Small intestine (tissue), 16 donors: ENCODE data around the gene GNAI1. TPM values are rescaled to one million over a fixed set of nuclear protein-coding genes. Genes with fewer than 3 reads are reported as not detected.

ENCODE experiments used
- DNase-seq, 2 donors: peaks; one replicate each; pipeline versions ENCODE4 v3.0.0 to v3.0.0-alpha.2; 2013
- FAIRE-seq: peaks from 2 replicates; lab custom pipeline; 2012; peaks lifted over from hg19 to GRCh38; lab: Jason Lieb, UNC
- H3K27ac ChIP-seq, 3 donors: one replicate each; pipeline ENCODE4 v1.5.1; 2013; ENCODE audit warnings: low read length in 2 of 3, mild to moderate bottlenecking in 2 of 3, control low read depth in 1 of 3, inconsistent platforms in 1 of 3, low read depth in 1 of 3, moderate library complexity in 1 of 3
- H3K27me3 ChIP-seq, 3 donors: one replicate each; pipeline ENCODE4 v1.6.1; 2013; ENCODE audit warnings: low read length in 3 of 3, inconsistent platforms in 1 of 3; ENCODE audit not compliant: control insufficient read depth in 3 of 3, insufficient read depth in 3 of 3
- H3K36me3 ChIP-seq, 3 donors: one replicate each; pipeline ENCODE4 v1.6.1; 2013; ENCODE audit warnings: low read length in 3 of 3, inconsistent platforms in 1 of 3, low read depth in 1 of 3, mild to moderate bottlenecking in 1 of 3, moderate library complexity in 1 of 3; ENCODE audit not compliant: control insufficient read depth in 3 of 3, insufficient read depth in 2 of 3
- H3K4me1 ChIP-seq, 3 donors: one replicate each; pipeline ENCODE4 v1.6.1; 2013; ENCODE audit warnings: low read length in 2 of 3, inconsistent platforms in 1 of 3, low read depth in 1 of 3, mild to moderate bottlenecking in 1 of 3, moderate library complexity in 1 of 3; ENCODE audit not compliant: control insufficient read depth in 3 of 3, insufficient read depth in 2 of 3
- H3K4me3 ChIP-seq, 3 donors: one replicate each; pipeline ENCODE4 v1.5.1; 2013; ENCODE audit warnings: low read length in 3 of 3, control low read depth in 1 of 3, inconsistent platforms in 1 of 3, low read depth in 1 of 3, mild to moderate bottlenecking in 1 of 3, moderate library complexity in 1 of 3
- H3K9me3 ChIP-seq, 2 donors: one replicate each; pipeline ENCODE4 v1.6.1; 2013; ENCODE audit warnings: low read depth in 1 of 2, low read length in 1 of 2; ENCODE audit not compliant: control insufficient read depth in 2 of 2, insufficient read depth in 1 of 2
- WGBS, 3 donors: extraction: QIAGEN DNeasy Blood & Tissue Kit; methylation state at CpG; one replicate each; pipeline ENCODE4 v1.1.7; 2013; 5-methylcytosine and 5-hydroxymethylcytosine counted together
- long read RNA-seq, 10 donors: transcript quantifications; one replicate each; lab custom pipeline, GENCODE V29; 2026
- polyA plus RNA-seq, 4 donors: library from polyadenylated mRNA; stranded (reverse) in 3 of 4; unstranded in 1 of 4; fragments of 200-250 nt in 3 of 4; fragments of 120-200 nt in 1 of 4; gene quantifications; one replicate each; pipeline versions ENCODE4 v1.2.1 to v1.2.3, GENCODE V29; 2013
- donor health status: healthy with polysubstance abuse.
- donor health status: control.
- donor health status: control.
- donor health status: Bipolar disorder and iron deficiency.
- donor health status: healthy.

Gene GNAI1
- polyA plus RNA-seq = 10 to 100 TPM in 2 of 4 donors, 1 to 10 TPM in 2; 6.7 to 19.0 (median 8.6) TPM
- long read RNA-seq, donor 1, full-length matches to known transcripts = 15 of 15 reads
- long read RNA-seq, donor 1, partial matches to known transcripts = 0 of 15 reads
- long read RNA-seq, donor 1, other reads (novel, unspliced or antisense) = 0 of 15 reads
- long read RNA-seq, donor 2, full-length matches to known transcripts = 6 of 12 reads
- long read RNA-seq, donor 2, partial matches to known transcripts = 6 of 12 reads
- long read RNA-seq, donor 2, other reads (novel, unspliced or antisense) = 0 of 12 reads
- long read RNA-seq, donor 3, full-length matches to known transcripts = 9 of 27 reads
- long read RNA-seq, donor 3, partial matches to known transcripts = 18 of 27 reads
- long read RNA-seq, donor 3, other reads (novel, unspliced or antisense) = 0 of 27 reads
- long read RNA-seq, donor 4, full-length matches to known transcripts = 2 of 2 reads
- long read RNA-seq, donor 4, partial matches to known transcripts = 0 of 2 reads
- long read RNA-seq, donor 4, other reads (novel, unspliced or antisense) = 0 of 2 reads
- long read RNA-seq, donor 5 = 0 reads
- long read RNA-seq, donor 6, full-length matches to known transcripts = 6 of 6 reads
- long read RNA-seq, donor 6, partial matches to known transcripts = 0 of 6 reads
- long read RNA-seq, donor 6, other reads (novel, unspliced or antisense) = 0 of 6 reads
- long read RNA-seq, donor 7, full-length matches to known transcripts = 25 of 37 reads
- long read RNA-seq, donor 7, partial matches to known transcripts = 12 of 37 reads
- long read RNA-seq, donor 7, other reads (novel, unspliced or antisense) = 0 of 37 reads
- long read RNA-seq, donor 8, full-length matches to known transcripts = 2 of 2 reads
- long read RNA-seq, donor 8, partial matches to known transcripts = 0 of 2 reads
- long read RNA-seq, donor 8, other reads (novel, unspliced or antisense) = 0 of 2 reads
- long read RNA-seq, donor 9, full-length matches to known transcripts = 1 of 1 reads
- long read RNA-seq, donor 9, partial matches to known transcripts = 0 of 1 reads
- long read RNA-seq, donor 9, other reads (novel, unspliced or antisense) = 0 of 1 reads
- long read RNA-seq, donor 10, full-length matches to known transcripts = 15 of 15 reads
- long read RNA-seq, donor 10, partial matches to known transcripts = 0 of 15 reads
- long read RNA-seq, donor 10, other reads (novel, unspliced or antisense) = 0 of 15 reads

DNA sequence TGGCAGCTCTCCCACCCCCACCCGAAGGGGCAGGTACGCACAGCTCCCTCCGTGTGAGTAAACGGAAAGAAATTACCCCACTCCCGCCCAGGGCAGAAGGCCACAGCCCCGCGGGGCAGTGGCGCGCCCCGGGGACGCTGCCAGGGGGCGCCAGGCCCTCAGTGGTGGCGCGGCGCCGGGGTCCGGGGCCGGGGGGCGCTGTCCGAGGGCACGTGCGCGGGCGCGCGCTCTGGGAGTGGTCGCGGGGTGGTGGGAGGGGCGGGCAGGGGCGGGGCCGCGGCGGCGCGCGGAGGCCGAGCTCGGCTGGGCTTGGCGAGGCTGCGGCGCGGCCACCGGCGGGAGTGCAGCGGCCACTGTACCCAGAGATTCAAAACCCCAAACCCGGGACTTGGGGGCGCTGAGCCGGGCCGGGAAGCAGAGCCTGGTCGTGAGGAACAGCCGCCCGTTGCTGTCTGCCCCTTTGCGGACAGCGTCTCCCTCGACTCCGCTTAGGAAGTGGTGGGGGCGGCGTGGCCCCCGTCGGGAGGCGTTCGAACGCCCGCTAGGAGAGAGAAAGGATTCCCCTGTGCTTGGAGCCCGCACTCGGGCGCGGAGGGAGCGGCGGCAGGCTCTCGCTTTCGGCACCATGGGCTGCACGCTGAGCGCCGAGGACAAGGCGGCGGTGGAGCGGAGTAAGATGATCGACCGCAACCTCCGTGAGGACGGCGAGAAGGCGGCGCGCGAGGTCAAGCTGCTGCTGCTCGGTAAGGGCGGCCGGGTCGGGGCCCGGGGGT is at the start of gene GNAI1:
Gene GNAI1, plus strand, starts transcription at position 296 of the 773 bp plus-strand sequence. Its CDS starts 330 bp downstream, at position 626.
- FAIRE-seq = no peak
- Histone ChIP-seq H3K27me3 (no peaks in the 10 kb centered on the region), H3K9me3 (no peaks in the 10 kb centered on the region), H3K4me3 (peak within 1 kb of the TSS; percentile 74 to 93 (median 93)), H3K27ac (peak within 1 kb of the TSS; percentile 67 to 86 (median 83)), H3K4me1 (peaks cover 0 to 11% (median 0%) of the 10 kb centered on the region in 3 donors), H3K36me3 (no peaks in the 10 kb centered on the region)
- WGBS, 3 donors = 0 to 2% (median 1%) methylated on average over 50 to 92 of the region's 92 CpGs
- peak; percentile 39 to 81 for DNase-seq

DNA sequence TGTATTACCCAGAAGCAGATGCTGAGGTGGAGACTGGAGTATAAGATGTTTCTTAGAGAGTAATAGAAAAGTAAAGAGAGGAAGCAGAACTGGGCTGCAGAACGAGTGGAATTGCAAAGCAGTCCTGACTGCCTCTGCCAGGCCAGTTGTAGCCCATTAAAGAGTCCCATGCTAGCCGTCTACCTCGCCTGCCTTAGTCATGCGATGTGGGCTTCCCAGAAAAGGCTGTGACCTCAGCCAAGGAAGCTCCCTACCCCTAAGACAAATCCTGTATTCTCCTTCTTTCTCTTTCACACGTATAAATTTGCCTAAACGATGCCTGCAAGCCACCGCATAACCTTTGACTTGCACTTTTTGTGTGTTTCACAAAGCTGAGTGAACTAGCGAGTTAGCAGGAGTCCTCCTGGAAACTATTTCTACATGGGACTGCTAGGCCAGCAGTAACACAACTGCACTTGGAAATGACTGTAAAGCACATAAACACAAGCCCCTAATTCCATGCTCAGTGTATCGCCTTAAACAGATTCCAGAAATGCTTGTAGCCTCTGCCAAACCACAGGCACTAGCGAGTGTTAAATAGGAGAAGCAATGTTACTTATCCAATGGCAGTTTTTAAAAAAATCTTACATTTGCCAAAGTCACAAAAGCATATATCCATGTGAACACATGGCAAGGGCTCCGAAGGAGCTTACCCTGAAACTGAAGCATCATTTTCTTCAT is 47.4 kb upstream of the GNAI1 start:
- WGBS, 3 donors = 71 to 88% (median 83%) methylated on average over 11 of the region's 11 CpGs
- H3K27ac ChIP-seq = peak overlapping the region in 1 of 3 donors; percentile 50

GRCh38 chr7:80087771-80088170 is 46.9 kb upstream of the GNAI1 start:
- no peaks in the 10 kb centered on the region for H3K4me1 ChIP-seq
- DNase-seq (no peak), FAIRE-seq (no peak)
- WGBS, 3 donors = 66 to 83% (median 74%) methylated on average over 1 of the region's 1 CpG
- no peaks in the 10 kb centered on the region for H3K36me3 ChIP-seq
- no peaks in the 10 kb centered on the region for H3K27me3 ChIP-seq
- no peak overlapping the region for H3K4me3 ChIP-seq
- H3K27ac ChIP-seq = no peak overlapping the region
- H3K9me3 ChIP-seq = peaks cover 0 to 5% of the 10 kb centered on the region in 2 donors

More for the DNA sequence above, 47.4 kb upstream of the GNAI1 start:
- no peaks in the 10 kb centered on the region for H3K4me1 ChIP-seq
- peaks cover 0 to 5% of the 10 kb centered on the region in 2 donors for H3K9me3 ChIP-seq
- FAIRE-seq = no peak
- H3K4me3 ChIP-seq = no peak overlapping the region
- no peaks in the 10 kb centered on the region for H3K36me3 ChIP-seq
- H3K27me3 ChIP-seq = no peaks in the 10 kb centered on the region
- peak in 1 of 2 donors; percentile 6 for DNase-seq

GRCh38 chr7:80088705-80089104 is 45.9 kb upstream of the GNAI1 start:
- DNase-seq (no peak), FAIRE-seq (no peak)
- Histone ChIP-seq H3K27me3 (no peaks in the 10 kb centered on the region), H3K36me3 (no peaks in the 10 kb centered on the region), H3K27ac (no peak overlapping the region), H3K4me1 (no peaks in the 10 kb centered on the region), H3K4me3 (no peak overlapping the region), H3K9me3 (peaks cover 0 to 5% of the 10 kb centered on the region in 2 donors)
- WGBS, 3 donors = 40 to 48% (median 42%) methylated on average over 2 of the region's 2 CpGs

- FAIRE-seq (no peak), DNase-seq (no peak)
- Histone ChIP-seq H3K27ac (no peak overlapping the region), H3K9me3 (peaks cover 0 to 5% of the 10 kb centered on the region in 2 donors), H3K4me1 (no peaks in the 10 kb centered on the region), H3K36me3 (no peaks in the 10 kb centered on the region), H3K27me3 (no peaks in the 10 kb centered on the region), H3K4me3 (no peak overlapping the region)
- 62 to 77% (median 73%) methylated on average over 1 of the region's 1 CpG for WGBS, 3 donors
Measured at GRCh38 chr7:80089366-80089765, 45.3 kb upstream of the GNAI1 start.

GRCh38 chr7:80093349-80093748 is 41.3 kb upstream of the GNAI1 start:
- Histone ChIP-seq H3K9me3 (no peaks in the 10 kb centered on the region), H3K27ac (no peak overlapping the region), H3K4me1 (no peaks in the 10 kb centered on the region), H3K27me3 (no peaks in the 10 kb centered on the region), H3K36me3 (no peaks in the 10 kb centered on the region), H3K4me3 (no peak overlapping the region)
- 83 to 89% (median 88%) methylated on average over 2 of the region's 2 CpGs for WGBS, 3 donors
- FAIRE-seq (peak; percentile 41), DNase-seq (no peak)

- H3K4me3 ChIP-seq = no peak overlapping the region
- DNase-seq (peak in 1 of 2 donors; percentile 25), FAIRE-seq (peak; percentile 86)
- H3K4me1 ChIP-seq = no peaks in the 10 kb centered on the region
- no peaks in the 10 kb centered on the region for H3K9me3 ChIP-seq
- WGBS, 3 donors = 3 to 20% (median 11%) methylated on average over 1 of the region's 1 CpG
- H3K36me3 ChIP-seq = no peaks in the 10 kb centered on the region
- H3K27me3 ChIP-seq = no peaks in the 10 kb centered on the region
- H3K27ac ChIP-seq = no peak overlapping the region
Measured at GRCh38 chr7:80095545-80095944, 39.1 kb upstream of the GNAI1 start.
